ENCODE results near the gene NBEA.

The NBEA gene

DNA sequence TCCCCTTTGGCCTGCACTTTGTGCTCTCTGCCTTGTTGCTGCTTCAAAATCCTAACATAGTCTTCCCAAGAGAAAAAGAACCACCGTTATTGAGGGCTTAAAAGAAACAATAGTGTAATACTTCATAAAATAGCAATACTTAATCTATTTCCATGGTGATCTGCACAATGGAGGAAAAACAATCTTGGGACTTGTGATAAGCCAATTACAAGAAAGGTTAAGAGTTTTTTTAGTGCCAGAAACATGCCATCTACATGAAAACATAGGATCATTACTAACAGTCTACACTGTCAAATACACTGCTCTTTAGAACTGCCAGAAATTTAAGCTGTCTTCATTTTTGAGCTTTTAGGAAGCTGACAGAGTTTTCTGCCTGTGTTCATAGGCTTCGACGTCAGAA, 588.5 kb downstream of the NBEA start:
- DNase-seq: no peak

DNA sequence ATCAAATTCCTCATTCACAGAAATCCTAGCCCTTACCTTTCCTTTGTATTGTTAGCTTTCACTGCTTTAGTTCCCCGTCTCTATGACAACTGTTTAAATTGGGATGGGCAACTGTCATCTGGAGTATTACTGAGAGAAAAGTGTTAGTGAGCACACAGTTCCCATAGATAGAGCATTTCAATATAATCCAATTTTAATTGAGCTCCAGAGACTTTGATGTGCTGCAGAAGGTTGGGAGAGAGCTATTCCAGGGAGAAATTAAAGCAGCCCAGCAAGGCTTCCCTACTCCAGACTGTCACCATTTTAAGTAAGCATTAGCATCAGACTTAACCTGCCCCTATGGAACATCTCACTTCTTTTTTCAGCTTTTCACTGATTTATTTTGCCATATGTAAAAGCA, 589.5 kb downstream of the NBEA start:
- DNase-seq: no peak

DNA sequence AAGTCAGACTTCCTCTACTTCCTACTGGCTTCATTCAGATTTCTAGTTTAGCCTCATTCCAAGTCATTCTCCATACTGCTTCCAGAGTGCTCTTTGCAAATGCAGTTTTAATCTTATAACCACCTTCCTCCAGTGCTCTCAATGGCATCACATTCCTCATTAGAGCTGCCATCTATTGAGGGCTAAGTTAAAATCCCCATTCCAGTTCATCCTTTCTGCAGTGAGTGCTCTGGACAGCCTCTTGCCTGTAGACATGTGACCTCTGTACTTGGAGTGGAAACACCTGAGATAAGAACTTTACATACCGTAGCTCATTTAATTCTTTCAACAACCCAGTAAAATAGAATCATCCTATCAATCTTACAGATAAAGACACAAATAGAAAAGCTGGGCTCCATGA, 592.3 kb downstream of the NBEA start:
- DNase-seq: no peak

DNA sequence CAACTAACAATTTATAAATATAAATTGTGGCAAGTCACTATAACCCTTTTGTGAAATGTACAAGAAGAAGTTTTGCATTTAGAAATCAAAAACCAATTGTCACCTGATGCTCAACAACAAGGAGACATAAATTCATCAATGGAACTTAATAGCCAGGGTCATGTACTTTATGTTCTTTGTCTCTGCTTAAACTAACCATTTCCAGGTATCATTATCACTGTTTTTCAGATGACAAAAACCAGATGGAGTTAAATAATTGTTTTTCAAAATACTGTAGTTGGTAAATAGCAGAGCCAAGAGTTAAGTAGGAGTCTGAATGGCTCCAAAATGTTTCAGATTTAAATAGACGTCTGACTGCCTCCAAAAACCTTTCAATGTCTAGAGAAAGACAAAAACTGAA, 606.7 kb downstream of the NBEA start:
- no peak for DNase-seq

DNA sequence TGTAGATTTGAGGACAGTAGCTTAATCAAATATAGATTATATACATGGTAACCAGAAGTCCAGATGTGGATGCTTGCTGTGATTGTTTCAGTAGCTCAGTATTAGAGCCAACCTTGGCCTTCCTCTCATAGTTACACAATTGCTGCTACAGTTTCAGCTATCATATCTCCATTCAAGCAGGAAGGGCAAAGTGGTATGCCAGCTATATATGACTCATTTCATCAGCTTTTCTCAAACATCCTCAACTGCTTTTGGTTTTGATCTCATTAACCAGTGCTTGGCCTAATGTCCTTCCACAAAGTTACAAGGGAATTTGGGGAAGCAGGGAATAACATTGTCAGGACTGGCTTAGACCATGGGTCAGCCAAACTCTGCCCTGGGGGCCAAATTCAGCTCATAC, 607.4 kb downstream of the NBEA start:
- no peak for DNase-seq

DNA sequence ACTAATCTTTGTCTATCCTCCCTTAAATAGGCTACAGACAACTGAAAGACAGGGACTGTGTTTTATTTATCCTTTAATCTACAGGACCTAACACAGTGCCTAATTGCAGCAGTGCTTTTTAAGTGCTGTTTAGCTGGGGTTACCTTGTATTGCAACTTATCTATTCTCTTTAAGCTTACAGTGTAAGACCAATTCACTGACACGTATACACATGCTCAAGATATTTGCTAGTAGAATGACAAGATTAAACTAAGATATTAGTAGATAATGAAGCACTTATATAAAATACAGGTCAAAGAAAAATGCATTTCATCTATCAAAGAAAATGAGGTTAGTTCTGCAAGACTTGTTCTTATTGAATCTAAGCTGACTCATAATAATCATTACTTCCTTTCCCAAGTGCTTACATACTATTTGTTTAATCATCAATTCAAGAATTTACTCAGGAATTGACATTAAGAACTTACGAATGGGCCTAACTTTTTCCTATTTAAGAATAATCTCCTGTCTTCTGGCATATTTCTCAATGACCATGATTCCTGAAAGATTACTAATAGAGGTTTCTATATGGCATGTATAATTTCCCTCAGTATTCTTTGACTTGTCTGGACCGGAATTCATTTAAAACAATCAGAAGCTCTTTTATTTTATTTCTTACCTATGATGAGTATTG, 610.2 kb downstream of the NBEA start:
- DNase-seq: no peak

DNA sequence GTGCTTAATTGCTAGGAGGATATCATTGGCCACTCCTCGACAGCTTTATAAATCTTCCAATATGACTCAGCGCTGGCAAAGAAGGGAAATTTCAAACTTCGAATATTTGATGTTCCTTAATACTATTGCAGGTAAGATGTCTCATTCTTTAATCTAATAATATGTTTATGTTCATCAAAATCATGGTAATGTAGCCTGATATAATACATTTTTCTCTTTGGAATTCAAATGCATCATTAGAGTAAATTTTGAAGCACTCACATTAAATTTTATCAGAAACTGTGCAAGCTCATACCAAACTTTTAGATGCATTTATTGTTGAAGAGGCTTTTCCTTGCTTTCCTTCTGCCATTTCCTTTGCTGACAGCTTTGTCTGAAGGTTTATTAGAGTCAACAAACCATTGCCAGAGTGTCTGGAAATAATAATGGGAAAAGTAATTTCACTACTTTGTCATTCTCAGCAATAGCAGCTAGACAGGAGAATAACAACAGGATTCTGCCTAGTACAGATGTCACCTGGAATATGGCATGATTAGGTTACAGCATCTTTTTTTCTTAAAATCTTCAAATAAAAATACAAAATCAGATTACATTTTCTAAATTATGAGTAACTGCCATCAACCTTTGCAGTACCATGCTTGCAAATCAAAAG, 613.0 kb downstream of the NBEA start:
- DNase-seq: no peak

DNA sequence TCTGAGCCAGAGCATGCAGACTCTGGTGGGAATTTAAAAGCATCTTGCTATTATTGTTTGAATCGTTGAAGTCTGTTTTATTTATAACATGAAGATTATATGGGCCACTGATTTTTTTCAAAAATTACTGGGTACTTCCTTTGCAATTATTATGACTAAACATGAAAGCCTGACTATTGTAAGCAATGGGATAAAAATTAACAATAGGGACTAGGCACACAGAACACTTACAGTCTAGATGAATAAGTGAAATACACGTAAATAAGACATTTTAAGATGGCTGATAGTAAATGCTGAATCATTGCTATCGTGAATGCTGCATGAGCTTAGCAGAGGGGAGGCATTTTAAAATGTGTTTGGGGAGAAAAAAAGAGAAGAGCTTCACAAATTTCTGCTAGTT, 615.4 kb downstream of the NBEA start:
- no peak for DNase-seq

DNA sequence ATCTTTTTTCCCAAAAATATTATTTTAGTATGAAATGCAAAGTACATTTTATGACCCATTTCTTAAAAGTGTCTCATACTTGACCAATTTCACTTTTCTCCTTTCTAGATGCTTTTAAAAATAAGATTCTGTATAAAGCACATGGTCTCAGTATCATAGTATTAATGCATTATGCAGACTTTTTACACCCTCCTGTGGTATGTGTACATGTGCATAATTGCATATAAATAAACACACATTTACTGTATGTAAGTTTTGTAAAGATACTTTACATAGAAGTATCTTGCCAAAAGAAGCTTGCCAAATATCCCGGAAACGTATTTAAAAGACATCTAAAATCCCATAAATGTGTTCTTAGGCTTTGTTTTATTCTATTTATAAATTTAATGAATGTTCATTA, 619.5 kb downstream of the NBEA start:
- no peak for DNase-seq

DNA sequence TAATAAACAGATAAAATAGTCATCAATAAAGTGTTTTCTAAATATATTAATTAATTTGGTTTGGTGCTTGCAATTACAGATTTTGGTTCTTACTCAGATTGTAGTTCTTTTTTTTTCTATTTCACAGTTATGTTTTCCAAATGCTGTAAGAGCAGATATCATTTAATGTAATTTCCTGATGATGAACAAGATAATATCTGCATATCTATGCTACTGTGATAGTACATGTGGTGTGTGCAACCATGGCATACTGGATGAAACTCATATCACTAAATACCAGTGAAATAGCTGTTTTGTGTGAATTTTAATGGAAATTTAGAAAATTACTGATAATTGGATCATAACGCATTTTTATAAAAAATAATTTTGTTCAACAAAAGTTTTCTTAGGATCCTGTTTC, 623.2 kb downstream of the NBEA start:
- no peak for DNase-seq

DNA sequence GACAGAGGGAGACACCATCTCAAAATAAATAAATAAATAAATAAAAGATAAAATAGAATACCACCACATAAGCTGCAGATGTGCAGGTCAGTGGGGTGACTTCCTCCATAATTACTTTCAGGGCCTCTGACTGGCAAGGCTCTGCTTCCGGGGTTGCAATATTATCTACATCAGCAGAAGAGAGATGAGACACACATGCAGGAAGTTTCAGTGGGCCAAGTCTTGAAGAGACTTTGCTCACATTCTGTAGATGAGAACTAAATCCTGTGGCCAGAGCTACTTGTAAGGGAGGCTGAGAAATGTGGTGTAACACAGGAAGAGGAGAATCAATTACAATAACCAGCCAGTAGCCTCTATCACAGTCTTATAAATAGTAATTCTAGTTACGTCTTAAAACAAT, 624.3 kb downstream of the NBEA start:
- no peak for DNase-seq

DNA sequence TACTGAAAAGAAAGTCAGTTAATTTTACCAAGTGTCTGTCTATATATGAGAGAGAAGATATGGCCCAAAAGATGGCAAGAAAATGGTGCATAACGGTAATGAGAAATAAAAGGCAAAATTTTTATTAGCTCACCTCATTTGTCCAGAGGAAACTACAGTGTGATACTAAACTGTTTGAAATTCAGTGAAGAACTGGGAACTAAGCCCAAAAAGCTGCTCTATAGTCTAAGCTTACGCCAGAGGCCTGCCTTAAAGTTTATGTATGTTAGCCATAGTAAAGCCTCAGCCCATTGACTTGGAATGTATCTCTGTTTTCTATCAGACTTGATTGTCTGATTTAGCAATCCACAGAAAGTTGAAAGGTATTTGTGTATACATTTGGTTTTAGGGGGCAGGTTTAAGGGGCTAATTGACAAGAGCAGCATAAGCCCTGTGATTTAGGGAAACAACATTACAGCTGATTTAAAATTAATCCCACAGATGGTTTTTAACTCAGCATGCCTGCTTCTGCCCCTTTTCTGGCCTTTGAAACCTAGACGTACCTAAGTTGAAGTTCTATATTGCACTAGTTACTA, 625.4 kb downstream of the NBEA start:
- no peak for DNase-seq

DNA sequence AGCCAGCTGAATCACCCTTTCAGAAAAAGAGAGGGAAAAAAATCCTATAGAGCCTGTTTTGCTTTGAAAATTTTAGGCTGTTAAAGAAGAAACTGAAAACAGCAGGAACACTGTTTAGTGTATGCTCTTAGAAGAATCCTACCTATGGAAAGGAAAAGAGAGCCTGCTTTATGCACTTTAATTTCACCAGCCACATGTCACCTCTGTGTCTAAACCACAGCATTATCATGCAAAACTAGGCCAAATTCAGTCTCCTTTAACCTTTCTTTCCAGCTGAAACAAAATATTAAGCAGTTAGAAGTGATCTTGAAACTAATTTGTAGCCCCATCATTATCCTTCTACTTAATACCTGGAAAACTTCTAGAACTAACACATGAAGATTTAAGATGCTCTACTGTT, 631.6 kb downstream of the NBEA start:
- DNase-seq: no peak

DNA sequence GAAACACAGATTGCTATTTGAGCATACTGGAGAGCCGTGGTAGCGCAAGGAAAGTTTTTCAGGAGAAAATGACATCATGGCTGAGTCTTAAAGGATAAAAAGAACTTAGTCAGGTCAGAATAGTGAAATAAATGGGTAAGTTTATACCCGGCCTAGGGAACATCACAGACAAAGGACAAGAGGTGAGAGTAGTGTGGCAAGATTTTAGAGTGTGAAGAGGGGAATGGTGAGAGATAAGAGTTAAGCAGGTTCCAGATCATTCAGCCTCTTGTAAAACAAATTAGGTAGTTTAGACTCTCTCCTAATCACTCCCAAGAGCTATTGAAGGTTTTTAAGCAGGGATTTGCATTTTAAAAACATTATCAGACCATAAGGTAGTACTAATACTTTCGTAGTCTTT, 650.4 kb downstream of the NBEA start:
- DNase-seq: no peak

DNA sequence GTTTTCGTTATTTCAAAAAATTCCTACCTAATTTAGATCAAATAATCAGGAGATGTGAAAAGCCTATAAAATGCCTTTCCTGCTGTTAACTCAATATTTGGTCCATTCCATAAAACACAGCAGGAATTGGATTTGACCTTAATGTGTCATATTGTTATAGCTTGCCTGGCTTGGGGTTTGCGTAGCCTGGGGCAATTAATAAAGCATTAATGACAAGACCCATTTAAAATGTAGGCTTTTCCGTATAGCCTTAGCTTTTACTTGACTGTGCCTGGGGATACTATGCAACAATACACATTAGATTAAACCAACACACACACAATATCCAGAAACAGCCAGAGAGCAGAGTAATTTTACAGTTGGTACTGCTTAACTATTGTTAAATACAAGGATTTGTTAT, 651.6 kb downstream of the NBEA start:
- no peak for DNase-seq

DNA sequence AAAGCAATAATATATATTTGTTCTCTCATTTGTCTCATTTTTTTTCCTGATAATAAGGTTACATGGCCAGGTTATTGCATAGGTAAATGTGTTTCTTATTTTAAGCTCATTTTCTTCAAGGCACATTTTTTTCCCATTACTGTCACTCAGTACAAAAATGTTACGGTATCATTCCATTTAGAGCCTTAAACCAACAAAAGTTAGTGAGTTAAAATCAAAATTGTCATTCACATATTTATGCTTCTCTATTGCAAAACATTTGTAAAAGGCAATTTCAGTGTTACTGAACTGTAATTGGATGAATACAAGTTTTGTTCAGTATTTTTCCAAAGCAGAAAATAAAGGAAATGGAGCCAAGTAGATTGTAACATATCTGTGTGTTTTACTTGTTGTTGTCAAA, 652.0 kb downstream of the NBEA start:
- DNase-seq: no peak

DNA sequence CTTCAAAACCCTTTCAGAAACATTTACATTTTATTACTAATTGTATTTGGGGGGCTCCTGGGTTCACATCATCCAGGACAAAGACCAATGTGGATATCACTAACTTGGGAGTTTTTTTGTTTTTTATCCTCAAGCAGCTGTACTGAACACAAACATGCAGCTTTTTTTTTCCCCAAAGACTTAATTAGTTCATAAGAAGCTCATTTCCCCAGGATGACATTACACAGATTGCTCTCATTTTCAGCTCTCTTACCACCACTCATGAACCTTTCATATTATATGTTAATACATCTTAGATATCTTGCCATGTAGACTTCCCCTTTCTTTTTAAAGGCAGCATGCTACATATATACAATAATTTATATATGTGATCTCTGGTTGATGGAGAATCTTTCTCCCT, 653.1 kb downstream of the NBEA start:
- no peak for DNase-seq

DNA sequence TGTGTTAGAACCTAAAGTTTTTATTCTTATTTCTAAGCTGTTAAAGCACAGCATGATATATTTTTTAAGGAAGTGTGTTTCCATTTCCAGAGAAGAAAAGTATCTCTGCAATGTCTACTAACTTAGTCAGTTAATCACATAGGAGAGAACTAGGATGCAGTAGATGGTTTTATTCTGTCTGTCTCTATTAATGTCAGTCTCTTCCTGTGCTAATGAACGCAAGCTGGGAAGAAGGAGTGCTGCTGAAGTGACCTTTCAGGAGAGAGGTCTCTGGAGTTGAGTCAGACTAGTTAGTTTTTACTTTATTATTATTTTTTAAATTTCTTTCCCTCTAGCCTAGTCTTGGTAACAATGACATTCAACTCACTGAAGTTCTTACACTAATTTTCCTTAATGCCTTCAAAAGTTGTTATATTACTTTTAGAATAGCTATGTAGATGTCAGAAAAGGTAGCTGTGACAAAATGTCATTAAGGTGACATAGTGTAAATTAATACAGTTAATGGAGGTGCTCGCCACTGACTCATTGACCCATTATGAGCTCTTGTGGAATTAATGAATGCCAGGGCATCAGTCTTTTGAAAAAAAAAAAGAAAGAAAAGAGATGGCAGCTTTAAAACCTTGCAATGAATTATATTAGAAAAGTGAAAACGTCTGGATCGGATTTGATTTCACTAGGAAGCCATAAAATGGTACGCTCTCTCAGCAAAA, 654.4 kb downstream of the NBEA start:
- no peak for DNase-seq

DNA sequence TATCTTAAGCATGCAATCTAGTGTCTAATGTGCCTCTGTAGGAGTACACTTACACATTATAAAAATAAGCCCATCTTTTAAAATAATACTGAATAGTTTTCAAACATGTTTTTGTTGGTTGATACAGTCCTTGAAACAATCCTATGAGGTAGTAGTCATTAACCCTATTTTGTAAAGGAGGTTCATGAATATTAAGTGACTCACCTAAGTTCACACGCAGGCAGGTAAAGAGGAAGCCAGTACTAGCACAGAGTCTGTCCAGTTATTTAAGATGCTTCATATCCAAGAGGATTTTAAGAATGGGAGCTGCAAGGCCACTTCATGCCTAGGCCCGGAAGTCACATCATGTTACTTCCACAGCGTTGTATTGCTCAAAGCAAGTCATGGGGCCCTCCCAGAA, 655.4 kb downstream of the NBEA start:
- DNase-seq: no peak

DNA sequence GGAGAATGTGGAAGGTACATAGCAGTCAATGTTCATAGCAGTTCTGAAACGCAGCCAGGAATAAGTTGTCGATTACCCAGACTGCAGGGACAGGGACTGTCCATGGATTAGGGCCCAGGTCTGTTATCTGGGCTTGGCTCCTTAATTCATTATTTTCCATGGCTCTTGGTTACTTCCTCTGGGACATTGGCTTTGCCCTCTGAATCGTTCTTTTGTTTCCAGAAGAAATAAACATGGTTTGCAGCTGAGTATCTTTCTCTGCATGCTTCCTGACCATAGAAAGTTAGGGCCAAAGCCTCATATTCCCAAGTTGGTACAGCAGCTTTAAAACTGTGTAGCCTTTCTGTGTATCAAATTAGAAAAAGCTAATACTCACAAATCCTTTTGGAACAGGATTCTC, 656.2 kb downstream of the NBEA start:
- no peak for DNase-seq

DNA sequence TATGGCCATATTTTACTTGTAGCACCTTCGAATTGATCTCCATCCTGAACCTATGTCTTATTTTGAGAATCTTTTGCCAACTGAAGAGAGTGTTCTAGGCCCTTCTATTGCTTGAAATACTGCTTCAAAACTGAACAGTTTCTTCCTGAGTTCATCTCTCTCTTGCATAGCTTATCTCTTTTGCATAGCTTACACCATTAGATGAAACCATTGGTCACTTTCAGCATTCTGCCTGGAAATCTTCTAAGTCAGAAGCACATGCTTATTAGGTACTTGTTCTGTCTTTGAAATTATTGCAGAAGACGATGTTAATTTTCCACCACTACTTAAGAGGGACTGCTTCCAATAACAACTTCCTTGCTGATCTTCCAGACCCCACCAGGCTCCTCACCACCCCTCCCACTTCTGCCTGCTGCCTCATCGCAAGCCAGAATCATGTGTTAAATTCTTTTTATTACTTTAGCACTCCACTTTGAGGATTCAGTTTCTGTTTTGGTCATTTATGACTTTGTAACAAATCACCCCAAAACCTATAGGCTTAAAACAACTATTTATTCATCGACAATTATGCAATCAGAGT, 656.8 kb downstream of the NBEA start:
- no peak for DNase-seq

DNA sequence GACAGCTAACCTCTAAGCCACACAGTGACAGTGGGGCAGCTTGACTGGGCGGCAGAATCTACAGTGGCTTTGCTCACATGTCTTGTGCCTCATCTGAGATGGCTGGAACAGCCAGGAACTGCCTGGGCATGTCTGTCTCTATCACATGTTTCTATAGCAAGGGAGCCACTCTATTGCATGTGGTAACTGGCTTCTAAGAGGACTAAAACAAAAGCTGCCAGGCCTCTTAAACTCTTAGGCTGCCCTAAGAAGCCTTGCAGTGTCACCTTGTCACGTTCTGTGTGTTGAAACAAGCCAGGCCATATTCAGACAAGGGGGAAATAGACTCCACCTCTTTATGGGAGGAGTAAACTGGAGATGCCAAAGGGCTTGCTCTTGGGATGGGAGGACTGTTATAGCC, 657.3 kb downstream of the NBEA start:
- DNase-seq: no peak

DNA sequence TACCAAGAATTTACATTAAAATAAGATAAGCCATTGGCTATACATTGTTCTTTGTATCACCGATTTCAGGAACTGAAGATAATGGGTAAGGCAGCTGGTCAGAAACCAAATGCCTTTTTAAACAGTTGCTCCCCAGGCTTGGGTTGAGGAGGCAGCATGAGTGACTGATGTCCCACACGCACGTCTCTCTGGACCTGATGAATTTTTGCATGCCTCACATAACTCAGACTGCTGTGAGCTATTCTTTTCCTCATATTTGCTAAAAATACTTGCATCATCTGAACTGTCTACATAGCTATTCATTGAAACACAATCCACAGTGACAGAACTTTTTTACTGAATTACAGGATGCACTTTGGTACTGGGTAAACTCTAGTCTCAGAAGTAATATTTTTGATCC, 658.1 kb downstream of the NBEA start:
- no peak for DNase-seq
